ENCODE data around the gene PM20D2. TPM values are rescaled to one million over a fixed set of nuclear protein-coding genes. Genes with fewer than 3 reads are reported as not detected.

PM20D2 gene
- total RNA-seq, 4 donors from 2014 or later, result 19.0 to 36.3 (median 25.5) TPM

DNA sequence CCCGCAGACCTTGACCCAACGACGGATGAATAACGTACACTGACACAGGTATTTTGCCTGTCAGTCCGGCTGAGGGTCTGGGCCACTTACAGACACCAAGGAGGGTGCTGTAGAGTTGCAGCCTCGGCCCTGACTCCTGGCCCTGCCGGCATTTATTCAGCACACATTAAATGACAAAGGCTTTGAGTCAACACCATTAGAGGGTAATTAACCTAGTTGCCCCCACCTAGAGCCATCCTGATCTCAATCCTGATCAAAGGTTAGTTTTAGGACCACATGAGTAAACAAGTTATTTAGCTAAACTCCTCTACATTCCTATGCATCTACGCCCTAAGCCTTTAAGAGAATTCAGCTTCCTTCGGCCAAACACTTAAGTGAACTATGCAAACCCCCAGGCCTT is 11.9 kb upstream of the PM20D2 start:
- Histone ChIP-seq H3K9me3 (no peaks in the 10 kb centered on the region), H3K4me3 (no peak overlapping the region), H3K4me1 (no peaks in the 10 kb centered on the region), H3K27me3 (no peaks in the 10 kb centered on the region), H3K27ac (no peak overlapping the region), H3K36me3 (no peaks in the 10 kb centered on the region)
- no peak for ATAC-seq
- TF ChIP-seq, protein P1, sequence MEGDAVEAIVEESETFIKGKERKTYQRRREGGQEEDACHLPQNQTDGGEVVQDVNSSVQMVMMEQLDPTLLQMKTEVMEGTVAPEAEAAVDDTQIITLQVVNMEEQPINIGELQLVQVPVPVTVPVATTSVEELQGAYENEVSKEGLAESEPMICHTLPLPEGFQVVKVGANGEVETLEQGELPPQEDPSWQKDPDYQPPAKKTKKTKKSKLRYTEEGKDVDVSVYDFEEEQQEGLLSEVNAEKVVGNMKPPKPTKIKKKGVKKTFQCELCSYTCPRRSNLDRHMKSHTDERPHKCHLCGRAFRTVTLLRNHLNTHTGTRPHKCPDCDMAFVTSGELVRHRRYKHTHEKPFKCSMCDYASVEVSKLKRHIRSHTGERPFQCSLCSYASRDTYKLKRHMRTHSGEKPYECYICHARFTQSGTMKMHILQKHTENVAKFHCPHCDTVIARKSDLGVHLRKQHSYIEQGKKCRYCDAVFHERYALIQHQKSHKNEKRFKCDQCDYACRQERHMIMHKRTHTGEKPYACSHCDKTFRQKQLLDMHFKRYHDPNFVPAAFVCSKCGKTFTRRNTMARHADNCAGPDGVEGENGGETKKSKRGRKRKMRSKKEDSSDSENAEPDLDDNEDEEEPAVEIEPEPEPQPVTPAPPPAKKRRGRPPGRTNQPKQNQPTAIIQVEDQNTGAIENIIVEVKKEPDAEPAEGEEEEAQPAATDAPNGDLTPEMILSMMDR (IDR thresholded peaks at IDR 0.05), result no peak
- WGBS, 2 donors (ENCODE audit: low coverage in 1 of 2), result 96 to 100% methylated on average over 2 to 3 of the region's 9 CpGs

DNA sequence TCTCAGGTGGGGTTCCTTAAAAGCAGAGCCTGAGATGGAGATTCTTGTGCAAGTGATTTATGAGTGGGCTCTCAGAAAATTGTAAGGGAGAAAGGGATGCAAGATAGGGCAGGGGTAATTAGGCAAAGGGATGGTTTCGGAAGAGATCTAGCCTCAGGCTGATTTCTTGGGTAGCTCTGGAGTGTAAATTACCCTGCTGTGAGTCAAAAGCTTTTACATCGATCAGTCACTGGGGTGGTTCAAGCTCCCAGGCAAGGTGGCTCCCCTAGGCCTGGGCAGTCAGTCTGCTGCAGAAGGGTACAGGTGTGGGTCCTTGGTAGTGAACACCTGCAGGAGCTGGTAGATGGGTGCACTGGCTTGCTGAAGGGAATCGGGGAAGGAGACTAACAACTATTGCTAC is 11.1 kb upstream of the PM20D2 start:
- H3K27ac ChIP-seq, result no peak overlapping the region
- H3K4me1 ChIP-seq, result no peaks in the 10 kb centered on the region
- no peak for ATAC-seq
- H3K4me3 ChIP-seq, result no peak overlapping the region
- no peaks in the 10 kb centered on the region for H3K27me3 ChIP-seq
- H3K36me3 ChIP-seq, result no peaks in the 10 kb centered on the region
- TF ChIP-seq POLR2AphosphoS5 (IDR thresholded peaks at IDR 0.05), result no peak
- no peak for TF ChIP-seq EP300 (IDR thresholded peaks at IDR 0.05)
- TF ChIP-seq, protein P1 (IDR thresholded peaks at IDR 0.05), result no peak
- TF ChIP-seq POLR2A (IDR thresholded peaks at IDR 0.05), result no peak
- WGBS, 2 donors (ENCODE audit: low coverage in 1 of 2), result 82 to 84% methylated on average over 3 of the region's 3 CpGs
- no peaks in the 10 kb centered on the region for H3K9me3 ChIP-seq

DNA sequence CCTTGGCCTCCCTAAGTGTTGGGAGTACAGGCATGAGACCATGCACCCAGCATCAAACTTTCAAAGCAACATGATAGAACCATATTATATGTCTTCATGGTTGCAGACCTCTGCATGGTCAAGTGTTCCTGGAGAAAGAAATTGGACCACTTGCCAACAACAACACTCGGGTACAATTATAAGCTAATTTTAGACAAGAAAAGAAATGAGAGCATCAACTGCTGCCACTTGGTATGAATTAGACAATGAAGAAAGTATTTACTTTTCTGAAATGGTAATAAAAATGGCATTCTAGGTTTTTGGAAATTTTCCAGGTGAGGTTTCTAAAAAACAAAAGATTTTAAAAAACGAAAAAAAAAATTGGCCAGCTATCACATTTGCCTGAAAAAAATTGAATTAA is 7.7 kb upstream of the PM20D2 start:
- 62 to 66% methylated on average over 2 of the region's 2 CpGs for WGBS, 2 donors (ENCODE audit: low coverage in 1 of 2)
- Histone ChIP-seq H3K36me3 (no peaks in the 10 kb centered on the region), H3K27me3 (no peaks in the 10 kb centered on the region), H3K9me3 (no peaks in the 10 kb centered on the region), H3K4me3 (no peak overlapping the region), H3K27ac (no peak overlapping the region), H3K4me1 (no peaks in the 10 kb centered on the region)
- ATAC-seq, result no peak
- TF ChIP-seq EP300 (IDR thresholded peaks at IDR 0.05) (no peak), POLR2AphosphoS5 (IDR thresholded peaks at IDR 0.05) (no peak), POLR2A (IDR thresholded peaks at IDR 0.05) (no peak)
- TF ChIP-seq, protein P1 (IDR thresholded peaks at IDR 0.05), result no peak

DNA sequence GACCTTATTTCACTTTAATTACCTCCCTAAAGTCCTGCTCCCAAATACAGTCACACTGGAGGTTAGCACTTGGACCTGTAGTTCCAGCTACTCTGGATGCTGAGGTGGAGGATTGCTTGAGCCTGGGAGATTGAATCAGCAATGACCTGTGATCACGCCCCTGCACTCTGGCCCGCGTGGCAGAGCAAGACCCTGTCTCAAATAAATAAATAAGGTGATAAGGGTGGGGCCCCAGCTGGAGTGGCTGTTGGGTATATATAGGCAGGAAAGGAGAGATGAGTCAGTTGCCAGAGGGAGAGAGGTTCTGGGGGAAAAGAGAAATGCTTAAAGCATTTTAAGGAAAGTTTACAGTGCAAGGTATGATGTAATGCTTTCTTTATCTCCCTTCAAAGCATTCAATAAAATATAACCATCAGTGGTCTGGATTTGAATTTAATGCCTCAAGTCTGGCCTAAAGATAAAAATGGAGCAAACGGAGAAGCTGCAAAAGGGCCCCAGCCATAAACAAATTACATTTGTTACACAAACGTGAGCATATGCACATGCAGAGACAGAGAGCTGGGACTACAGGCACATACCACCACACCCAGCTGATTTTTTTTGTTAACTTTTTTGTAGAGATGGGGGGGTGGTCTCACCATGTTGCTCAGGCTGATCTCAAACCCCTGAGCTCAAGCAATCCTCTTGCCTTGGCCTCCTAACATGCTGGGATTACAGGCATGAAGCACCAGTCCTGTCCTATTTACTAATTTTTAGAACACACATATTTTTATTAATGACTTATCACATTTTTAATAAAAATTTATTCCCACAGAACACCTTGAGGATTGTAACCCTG is 6.1 kb upstream of the PM20D2 start:
- Histone ChIP-seq H3K27ac (no peak overlapping the region), H3K36me3 (no peaks in the 10 kb centered on the region), H3K9me3 (no peaks in the 10 kb centered on the region), H3K27me3 (no peaks in the 10 kb centered on the region), H3K4me1 (peaks cover 0 to 11% (median 4%) of the 10 kb centered on the region in 3 donors), H3K4me3 (no peak overlapping the region)
- WGBS, 2 donors (ENCODE audit: low coverage in 1 of 2), result 78 to 93% methylated on average over 2 to 5 of the region's 5 CpGs
- ATAC-seq, result no peak
- TF ChIP-seq POLR2AphosphoS5 (IDR thresholded peaks at IDR 0.05), result no peak
- TF ChIP-seq, protein P1 (IDR thresholded peaks at IDR 0.05), result no peak
- no peak for TF ChIP-seq EP300 (IDR thresholded peaks at IDR 0.05)
- no peak for TF ChIP-seq POLR2A (IDR thresholded peaks at IDR 0.05)
